HCT116 (cell line): ENCODE data around the gene CD96. TPM values are rescaled to one million over a fixed set of nuclear protein-coding genes. Genes with fewer than 3 reads are reported as not detected.

Source experiments
- ATAC-seq: fragments of 200-7000 bp; cut with Tn5 transposase; 2 replicates; pipeline ENCODE4 v1.9.1; 2020; ENCODE audit warnings: mild to moderate bottlenecking, moderate library complexity
- BruUV-seq: library from RNA; stranded (reverse); fragments of 400-500 nt; replicated peaks from 2 replicates; lab custom pipeline; 2021; lab: Mats Ljungman, UMichigan
- CTCF ChIA-PET: fragments of 300-600 bp; sonication (Branson Sonifier 250); formaldehyde crosslinking; loops from one replicate; lab custom pipeline; 2021; ENCODE audit warnings: antibody characterized with exemption; lab: Charles Lee
- POLR2A ChIA-PET: fragments of 300-600, 350-600 bp; sonication (Branson Sonifier 250); formaldehyde crosslinking; loops from one replicate; lab custom pipeline; 2021; ENCODE audit warnings: antibody characterized with exemption; lab: Charles Lee
- RAD21 ChIA-PET, 2 experiments: fragments of 300-600 bp; sonication (Branson Sonifier 250); formaldehyde crosslinking; loops; one replicate each; lab custom pipeline; 2023; ENCODE audit warnings: low total read pairs in 2 of 2; ENCODE audit not compliant: uncharacterized antibody in 2 of 2, unreplicated experiment in 2 of 2, low non-redundant PET in 1 of 2; lab: Charles Lee
- DNase-seq: peaks from one replicate; pipeline ENCODE4 v3.0.0-alpha.2; 2010; ENCODE audit warnings: low read depth, low spot score
- H2AFZ ChIP-seq: fragments of 200-600 bp; shearing (Covaris generic), sonication (generic); 2 replicates; pipeline ENCODE4 v1.6.1; 2017; ENCODE audit warnings: low read depth, mixed run types, mixed read lengths, antibody characterized with exemption, low read length; ENCODE audit not compliant: poor library complexity, severe bottlenecking
- H3K27ac ChIP-seq: 2 replicates; pipeline ENCODE4 v1.5.1; 2012; ENCODE audit warnings: low read depth, low read length
- H3K27me3 ChIP-seq: fragments of 200-600 bp; sonication (generic); 2 replicates; pipeline ENCODE4 v1.6.1; 2016; ENCODE audit warnings: mixed run types, low read length, mixed read lengths; ENCODE audit not compliant: insufficient read depth
- H3K36me3 ChIP-seq, 2 experiments: fragments of 200-500 bp in 1 of 2; fragments of 200-600 bp in 1 of 2; sonication (Bioruptor generic) in 1 of 2; sonication (generic) in 1 of 2; 2 replicates each; pipeline versions ENCODE4 v1.5.1 to v1.6.1; 2014 to 2016; ENCODE audit warnings: low read length in 2 of 2, inconsistent platforms in 1 of 2, mixed read lengths in 1 of 2, mixed run types in 1 of 2; ENCODE audit not compliant: insufficient read depth in 2 of 2, control insufficient read depth in 1 of 2
- H3K4me1 ChIP-seq, 2 experiments: fragments of 200-600 bp in 1 of 2; sonication (generic) in 1 of 2; 2 replicates each; pipeline versions ENCODE4 v1.5.1 to v1.6.1; 2012 to 2017; ENCODE audit warnings: low read length in 2 of 2, inconsistent platforms in 1 of 2, mild to moderate bottlenecking in 1 of 2, mixed read lengths in 1 of 2, mixed run types in 1 of 2, moderate library complexity in 1 of 2; ENCODE audit not compliant: insufficient read depth in 2 of 2, control insufficient read depth in 1 of 2
- H3K4me2 ChIP-seq: fragments of 200-600 bp; sonication (generic); 2 replicates; pipeline ENCODE4 v1.6.1; 2017; ENCODE audit warnings: mixed run types, low read length, mixed read lengths
- H3K4me3 ChIP-seq, 2 experiments: fragments of 200-600 bp in 1 of 2; sonication (generic) in 1 of 2; replicated peaks in 1 of 2; 2 replicates each; pipeline ENCODE4 v1.5.1; 2011 to 2016; ENCODE audit warnings: low read length in 2 of 2, control low read depth in 1 of 2, low read depth in 1 of 2, mild to moderate bottlenecking in 1 of 2, mixed read lengths in 1 of 2, mixed run types in 1 of 2
- H3K79me2 ChIP-seq: fragments of 200-600 bp; sonication (generic); 2 replicates; pipeline ENCODE4 v1.6.1; 2017; ENCODE audit warnings: mild to moderate bottlenecking, mixed run types, low read length, moderate library complexity, mixed read lengths; ENCODE audit not compliant: insufficient read depth
- H3K9ac ChIP-seq: fragments of 200-600 bp; sonication (generic); 2 replicates; pipeline ENCODE4 v1.6.1; 2016; ENCODE audit warnings: low read length, mixed read lengths
- H3K9me2 ChIP-seq: fragments of 200-600 bp; sonication (generic), shearing (Covaris generic); 2 replicates; pipeline ENCODE4 v1.6.1; 2017; ENCODE audit warnings: mixed run types, mild to moderate bottlenecking, moderate library complexity; ENCODE audit not compliant: insufficient read depth
- H3K9me3 ChIP-seq, 2 experiments: fragments of 200-500 bp in 1 of 2; fragments of 200-600 bp in 1 of 2; sonication (Bioruptor generic) in 1 of 2; sonication (generic) in 1 of 2; 2 replicates each; pipeline ENCODE4 v1.6.1; 2014 to 2017; ENCODE audit warnings: low read length in 2 of 2, mixed read lengths in 2 of 2, inconsistent platforms in 1 of 2, low read depth in 1 of 2, mild to moderate bottlenecking in 1 of 2, mixed run types in 1 of 2, moderate library complexity in 1 of 2; ENCODE audit not compliant: control insufficient read depth in 1 of 2, insufficient read depth in 1 of 2
- H4K20me1 ChIP-seq: fragments of 200-600 bp; sonication (generic), shearing (Covaris generic); 2 replicates; pipeline ENCODE4 v1.6.1; 2017; ENCODE audit warnings: mixed run types, mild to moderate bottlenecking, moderate library complexity; ENCODE audit not compliant: insufficient read depth
- ATF3 ChIP-seq: IDR thresholded peaks from 2 replicates; pipeline ENCODE4 v1.6.1; 2012
- CEBPB ChIP-seq: IDR thresholded peaks from 2 replicates; pipeline ENCODE4 v1.6.1; 2012; ENCODE audit warnings: low read depth
- FOSL1 ChIP-seq: IDR thresholded peaks from 2 replicates; pipeline ENCODE4 v1.6.1; 2012; ENCODE audit warnings: low read depth
- POLR2A ChIP-seq: IDR thresholded peaks from 2 replicates; pipeline ENCODE4 v1.7.0; 2011; ENCODE audit warnings: borderline replicate concordance; ENCODE audit not compliant: insufficient read depth, insufficient read length; ENCODE audit errors: extremely low read depth
- SP1 ChIP-seq: IDR thresholded peaks from 2 replicates; pipeline ENCODE4 v1.6.1; 2012; ENCODE audit warnings: low read depth
- SRF ChIP-seq: IDR thresholded peaks from 2 replicates; pipeline ENCODE4 v1.6.1; 2012; ENCODE audit warnings: low read depth
- YY1 ChIP-seq: IDR thresholded peaks from 2 replicates; pipeline ENCODE4 v1.6.1; 2011; ENCODE audit warnings: low read length, low read depth, moderate library complexity, mild to moderate bottlenecking; ENCODE audit not compliant: insufficient replicate concordance; ENCODE audit errors: extremely low read depth
- intact Hi-C: fragments of 100-400 bp; cut with micrococcal nuclease; formaldehyde crosslinking; loops from 2 replicates; pipeline ENCODE4 v1.10.0; 2022
- total RNA-seq: library from RNA; stranded (reverse); gene quantifications from one replicate; pipeline ENCODE4 v1.2.1, GENCODE V29; 2021; ENCODE audit not compliant: unreplicated experiment

CD96 gene
- total RNA-seq, 1 experiment from 2014 or later, result 0.42 TPM

- TF ChIP-seq YY1 (no peak), FOSL1 (no peak), CEBPB (no peak), POLR2A (no peak), ATF3 (no peak)
These were observed 48.1 kb downstream of the CD96 start (continued) for GRCh38 chr3:111590143-111590491.

GRCh38 chr3:111591555-111591954 is 49.6 kb downstream of the CD96 start:
- ATAC-seq, result no peak
- Histone ChIP-seq H3K9me3 (no peaks in the 10 kb centered on the region; a peak in 1 of 4 replicates), H4K20me1 (no peaks in the 10 kb centered on the region), H3K9ac (peak overlapping the region; percentile 16; the same call in 1 of the 2 replicates), H3K36me3 (no peaks in the 10 kb centered on the region), H2AFZ (no peak overlapping the region), H3K79me2 (peaks cover 26% of the 10 kb centered on the region), H3K27me3 (no peaks in the 10 kb centered on the region), H3K27ac (peak overlapping the region; percentile 66; the same call in 1 of the 2 replicates), H3K4me1 (peaks cover 33 to 92% of the 10 kb centered on the region in 2 experiments), H3K4me2 (no peak overlapping the region), H3K4me3 (no peak overlapping the region), H3K9me2 (no peaks in the 10 kb centered on the region)
- ChIA-PET POLR2A (no interaction called here), RAD21 (interaction anchor here in 1 of 2 experiments (0.7 kb wide), 1 partner anchor 18 kb away, joined by 3 read pairs; no protein-coding TSS in a partner anchor), CTCF (no interaction called here)
- intact Hi-C loops, result loop anchor here (10.0 kb wide), 1 partner anchor 283 kb away; no protein-coding TSS in a partner anchor
- DNase-seq, result no peak
- no TSS peak for BruUV-seq
- TF ChIP-seq SRF (no peak), SP1 (no peak)

- CTCF ChIA-PET, result no interaction called here
These were observed 50.1 kb downstream of the CD96 start for GRCh38 chr3:111592143-111592542.

More at GRCh38 chr3:111592143-111592542, 50.1 kb downstream of the CD96 start:
- intact Hi-C loops, result loop anchor here (10.0 kb wide), 1 partner anchor 283 kb away; no protein-coding TSS in a partner anchor
- Histone ChIP-seq H3K4me2 (no peak overlapping the region), H3K9me2 (no peaks in the 10 kb centered on the region), H3K79me2 (peaks cover 26% of the 10 kb centered on the region), H3K4me1 (peaks cover 33 to 87% of the 10 kb centered on the region in 2 experiments), H3K9me3 (no peaks in the 10 kb centered on the region; a peak in 1 of 4 replicates), H3K27me3 (no peaks in the 10 kb centered on the region), H2AFZ (no peak overlapping the region), H3K4me3 (no peak overlapping the region), H3K9ac (peak overlapping the region; percentile 16; the same call in 1 of the 2 replicates), H3K27ac (peak overlapping the region; percentile 66; the same call in 1 of the 2 replicates), H4K20me1 (no peaks in the 10 kb centered on the region), H3K36me3 (no peaks in the 10 kb centered on the region)
- no peak for DNase-seq
- ATAC-seq, result no peak
- ChIA-PET RAD21 (interaction anchor here in 1 of 2 experiments (0.7 kb wide), 1 partner anchor 19 kb away, joined by 3 read pairs; no protein-coding TSS in a partner anchor), POLR2A (no interaction called here)
- BruUV-seq, result no TSS peak
- TF ChIP-seq FOSL1, result no peak
- TF ChIP-seq, all 23 proteins: peak for 0
